B cell (primary cell): Measurements from ENCODE around the gene TMEM130. TPM values are rescaled to one million over a fixed set of nuclear protein-coding genes. Genes with fewer than 3 reads are reported as not detected.

ENCODE experiments used
- ATAC-seq: fragments of 200-7000 bp; cut with Tn5 transposase; one replicate; pipeline ENCODE4 v1.10.0; 2021; ENCODE audit warnings: low read depth, mild to moderate bottlenecking, moderate number of reproducible peaks, moderate library complexity
- CTCF ChIA-PET: fragments of 350-600 bp; sonication (Branson Sonifier 250); formaldehyde crosslinking; loops from one replicate; lab custom pipeline; 2021; ENCODE audit warnings: antibody characterized with exemption, inconsistent platforms; lab: Charles Lee
- POLR2A ChIA-PET: fragments of 350-600 bp; sonication (Branson Sonifier 250); formaldehyde crosslinking; loops from one replicate; lab custom pipeline; 2021; ENCODE audit warnings: antibody characterized with exemption; lab: Charles Lee
- DNase-seq: peaks from one replicate; pipeline ENCODE4 v3.0.0; 2013
- H2AFZ ChIP-seq: 2 replicates; pipeline ENCODE4 v1.6.1; 2012; ENCODE audit warnings: mild to moderate bottlenecking, low read depth, low read length; ENCODE audit not compliant: insufficient read depth, poor library complexity, severe bottlenecking
- H3K27ac ChIP-seq, 2 donors: 1 replicate in 1 of 2; 2 replicates in 1 of 2; pipeline ENCODE4 v1.5.1; 2012 to 2013; ENCODE audit warnings: low read length in 2 of 2, mild to moderate bottlenecking in 2 of 2, moderate library complexity in 1 of 2
- H3K27me3 ChIP-seq, 4 experiments: fragments of 200-600 bp in 1 of 4; sonication (generic) in 1 of 4; replicated peaks in 1 of 4; 1 replicate in 2 of 4; 2 replicates in 2 of 4; pipeline versions ENCODE4 v1.6.1 to v1.7.0; 2013 to 2016; ENCODE audit warnings: low read length in 3 of 4, mild to moderate bottlenecking in 2 of 4, mixed read lengths in 1 of 4, moderate library complexity in 1 of 4; ENCODE audit not compliant: insufficient read depth in 4 of 4, control insufficient read depth in 3 of 4; ENCODE audit errors: control extremely low read depth in 1 of 4
- H3K36me3 ChIP-seq, 2 experiments: replicated peaks in 1 of 2; 1 replicate in 1 of 2; 2 replicates in 1 of 2; pipeline versions ENCODE4 v1.6.1 to v1.7.1; 2013; ENCODE audit warnings: low read length in 1 of 2; ENCODE audit not compliant: insufficient read depth in 2 of 2, control insufficient read depth in 1 of 2; ENCODE audit errors: control extremely low read depth in 1 of 2, extremely low read depth in 1 of 2
- H3K4me1 ChIP-seq, 2 donors: fragments of 200-600 bp in 1 of 2; sonication (generic) in 1 of 2; 1 replicate in 1 of 2; 2 replicates in 1 of 2; pipeline versions ENCODE4 v1.5.1 to v1.6.1; 2013 to 2017; ENCODE audit warnings: low read length in 2 of 2; ENCODE audit not compliant: control insufficient read depth in 2 of 2, insufficient read depth in 2 of 2
- H3K4me2 ChIP-seq: replicated peaks from 2 replicates; pipeline ENCODE3; 2012; ENCODE audit warnings: mild to moderate bottlenecking, low read depth, low read length; ENCODE audit not compliant: poor library complexity, severe bottlenecking
- H3K4me3 ChIP-seq, 5 experiments: fragments of 200-600 bp in 1 of 5; sonication (generic) in 1 of 5; 1 replicate in 3 of 5; 2 replicates in 2 of 5; pipeline versions ENCODE4 v1.5.1 to v1.7.0; 2011 to 2016; ENCODE audit warnings: low read length in 4 of 5, mild to moderate bottlenecking in 4 of 5, low read depth in 2 of 5, control low read depth in 1 of 5, moderate library complexity in 1 of 5; ENCODE audit not compliant: insufficient read depth in 1 of 5; ENCODE audit errors: control extremely low read depth in 1 of 5, extremely low read depth in 1 of 5
- H3K79me2 ChIP-seq: fragments of 200-600 bp; sonication (generic); one replicate; pipeline ENCODE4 v1.6.0; 2016; ENCODE audit warnings: low read length; ENCODE audit not compliant: control insufficient read depth, insufficient read depth
- H3K9ac ChIP-seq: fragments of 200-600 bp; sonication (generic); 2 replicates; pipeline ENCODE4 v1.6.1; 2017; ENCODE audit warnings: mild to moderate bottlenecking, low read length, moderate library complexity
- H3K9me3 ChIP-seq, 3 donors: one replicate each; pipeline versions ENCODE4 v1.6.1 to v1.7.1; 2013; ENCODE audit warnings: low read length in 2 of 3; ENCODE audit not compliant: control insufficient read depth in 2 of 3, insufficient read depth in 1 of 3; ENCODE audit errors: control extremely low read depth in 1 of 3
- H4K20me1 ChIP-seq: 2 replicates; pipeline ENCODE4 v1.6.0; 2012; ENCODE audit warnings: mild to moderate bottlenecking, low read length; ENCODE audit not compliant: insufficient read depth, control insufficient read depth, poor library complexity, severe bottlenecking
- H3K27ac Mint-ChIP-seq: one replicate; pipeline ENCODE4 v1.8.0; 2021; ENCODE audit warnings: mixed read lengths
- H3K27me3 Mint-ChIP-seq: one replicate; pipeline ENCODE4 v1.8.0; 2021; ENCODE audit warnings: mixed read lengths
- H3K4me1 Mint-ChIP-seq: one replicate; pipeline ENCODE4 v1.8.0; 2021; ENCODE audit warnings: mixed read lengths
- H3K4me3 Mint-ChIP-seq: one replicate; pipeline ENCODE4 v1.8.0; 2021; ENCODE audit warnings: mixed read lengths
- H3K9me3 Mint-ChIP-seq: one replicate; pipeline ENCODE4 v1.8.0; 2022; ENCODE audit warnings: mixed read lengths; ENCODE audit not compliant: insufficient read depth
- CTCF ChIP-seq: fragments of 200-600 bp; IDR thresholded peaks from one replicate; pipeline ENCODE4 v1.8.0; 2022; ENCODE audit warnings: antibody characterized with exemption, mild to moderate bottlenecking
- EZH2 ChIP-seq: IDR thresholded peaks from 2 replicates; pipeline ENCODE4 v1.6.1; 2012; ENCODE audit warnings: borderline replicate concordance, low read depth, mild to moderate bottlenecking, moderate library complexity, low read length; ENCODE audit not compliant: insufficient read depth, poor library complexity, severe bottlenecking
- WGBS: methylation state at CpG from one replicate; pipeline ENCODE4 v1.1.5; 2013; ENCODE audit warnings: missing lambda C conversion rate; ENCODE audit not compliant: insufficient coverage; 5-methylcytosine and 5-hydroxymethylcytosine counted together
- intact Hi-C: fragments of 100-400 bp; cut with micrococcal nuclease; formaldehyde crosslinking; loops from one replicate; pipeline ENCODE4 v1.10.0; 2022
- polyA plus RNA-seq: library from polyadenylated mRNA; depleted of rRNA; stranded (reverse); fragments of >200 nt; gene quantifications from 2 replicates; pipeline ENCODE4 v1.2.3, GENCODE V29; 2012
- total RNA-seq, 2 donors: library from RNA; stranded (reverse); fragments of 120-200 nt in 1 of 2; gene quantifications; 1 replicate in 1 of 2; 2 replicates in 1 of 2; pipeline versions ENCODE4 v1.2.3 to v1.2.4, GENCODE V29; 2013 to 2022

The TMEM130 gene
- total and polyA plus RNA-seq, 2 donors (not counting 1 experiment from before 2014, with no cell fraction given), result 0.20 TPM; not detected in 1

DNA sequence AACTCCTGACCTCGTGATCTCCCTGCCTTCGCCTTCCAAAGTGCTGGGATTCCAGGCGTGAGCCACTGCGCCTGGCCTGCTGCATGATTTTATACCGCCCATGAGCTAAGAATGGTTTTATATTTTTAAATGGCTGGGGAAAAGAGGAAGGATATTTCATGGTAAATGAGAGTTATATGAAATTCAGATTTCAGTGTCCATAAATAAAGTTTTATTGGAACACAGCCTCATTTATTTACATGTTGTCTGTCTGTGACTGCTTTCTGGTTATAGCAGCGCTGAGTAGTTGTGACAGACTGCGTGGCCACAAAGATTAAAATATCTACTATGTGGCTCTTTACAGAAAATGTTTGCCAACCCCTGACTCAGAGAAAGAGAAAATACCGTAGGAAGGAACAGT is 10.7 kb upstream of the TMEM130 start:
- H3K27me3 Mint-ChIP-seq, result no peaks in the 10 kb centered on the region
- H3K27ac ChIP-seq, result peak overlapping the region in 1 of 2 donors; percentile 89
- H3K27ac Mint-ChIP-seq, result peak overlapping the region; percentile 67
- H3K36me3 ChIP-seq, result peaks cover 6 to 39% of the 10 kb centered on the region in 2 experiments
- intact Hi-C loops, result no loop called here
- H3K9me3 Mint-ChIP-seq, result no peaks in the 10 kb centered on the region
- ChIA-PET POLR2A (no interaction called here), CTCF (interaction anchor here (1.3 to 1.5 kb wide), 2 partner anchors 8 to 595 kb away, joined by 3 to 4 read pairs; no protein-coding TSS in a partner anchor)
- peak overlapping the region; percentile 88 for H3K4me2 ChIP-seq
- no peak for DNase-seq
- no peaks in the 10 kb centered on the region for H3K9me3 ChIP-seq
- H3K4me1 ChIP-seq, result peaks cover 11 to 16% of the 10 kb centered on the region in 2 donors
- H3K27me3 ChIP-seq, result peaks cover 0 to under 1% (median 0%) of the 10 kb centered on the region in 4 experiments
- TF ChIP-seq EZH2, result no peak
- H4K20me1 ChIP-seq, result peaks cover 40% of the 10 kb centered on the region
- H2AFZ ChIP-seq, result no peak overlapping the region
- peaks cover 57% of the 10 kb centered on the region for H3K79me2 ChIP-seq
- peaks cover 16% of the 10 kb centered on the region for H3K4me1 Mint-ChIP-seq
- no peak overlapping the region for H3K9ac ChIP-seq
- peak overlapping the region; percentile 64 for H3K4me3 Mint-ChIP-seq
- H3K4me3 ChIP-seq, result no peak overlapping the region
- 97% methylated on average over 5 of the region's 8 CpGs for WGBS
- ATAC-seq, result no peak

- Mint-ChIP-seq H3K27me3 (no peaks in the 10 kb centered on the region), H3K4me3 (peak overlapping the region; percentile 92), H3K4me1 (peaks cover 16% of the 10 kb centered on the region), H3K9me3 (no peaks in the 10 kb centered on the region), H3K27ac (peak overlapping the region; percentile 90)
- ChIA-PET CTCF (interaction anchor here (0.6 to 1.5 kb wide), 7 partner anchors 9 to 595 kb away, joined by 3 to 4 read pairs (median 3); no protein-coding TSS in a partner anchor), POLR2A (interaction anchor here (0.6 to 1.0 kb wide), 5 partner anchors 10 to 1216 kb away, joined by 3 to 8 read pairs (median 7); no protein-coding TSS in a partner anchor)
- Histone ChIP-seq H2AFZ (peak overlapping the region; percentile 90), H3K27ac (peak overlapping the region; percentile 45 to 89), H3K79me2 (peaks cover 52% of the 10 kb centered on the region), H3K9me3 (no peaks in the 10 kb centered on the region), H3K27me3 (peaks cover 0 to 6% (median 0%) of the 10 kb centered on the region in 4 experiments), H3K9ac (peak overlapping the region; percentile 94), H3K36me3 (peaks cover 6 to 38% of the 10 kb centered on the region in 2 experiments), H3K4me1 (peaks cover 11 to 16% of the 10 kb centered on the region in 2 donors), H3K4me3 (peak overlapping the region; percentile 12 to 100 (median 98)), H4K20me1 (peaks cover 38% of the 10 kb centered on the region), H3K4me2 (peak overlapping the region; percentile 88)
- no peak for DNase-seq
- intact Hi-C loops, result loop anchor here (2.0 to 10.0 kb wide), 7 partner anchors 39 to 1763 kb away; partner anchors contain the start of genes LMTK2, SDHAF3, SMURF1 and TECPR1
- 2% methylated on average over 6 of the region's 9 CpGs for WGBS
- no peak for TF ChIP-seq CTCF
- no peak for TF ChIP-seq EZH2
- ATAC-seq, result no peak
Measured at GRCh38 chr7:98879979-98880315, 10.1 kb upstream of the TMEM130 start.
